HepG2 (cell line): ENCODE results near the gene LCTL. TPM values are rescaled to one million over a fixed set of nuclear protein-coding genes. Genes with fewer than 3 reads are reported as not detected.

Experiments
- ATF3 ChIP-seq: sonication (generic); formaldehyde crosslinking; IDR thresholded peaks from 2 replicates; pipeline ENCODE4 v1.4.0; 2020; ENCODE audit warnings: missing genetic modification reagents
- DMTF1 ChIP-seq: sonication (generic); formaldehyde crosslinking; IDR thresholded peaks from 2 replicates; pipeline ENCODE4 v1.4.0; 2020; ENCODE audit warnings: mild to moderate bottlenecking, missing genetic modification reagents
- FLYWCH1 ChIP-seq: sonication (generic); formaldehyde crosslinking; IDR thresholded peaks from 2 replicates; pipeline ENCODE4 v1.8.1; 2023; ENCODE audit warnings: mild to moderate bottlenecking, missing genetic modification reagents
- MIER3 ChIP-seq: IDR thresholded peaks from 2 replicates; pipeline ENCODE4 v1.6.1; 2016; ENCODE audit warnings: missing compliant biosample characterization, borderline replicate concordance
- MXD4 ChIP-seq: IDR thresholded peaks from 2 replicates; pipeline ENCODE4 v1.6.1; 2016; ENCODE audit warnings: mild to moderate bottlenecking, missing biosample characterization, missing genetic modification reagents
- ONECUT2 ChIP-seq: sonication (generic); formaldehyde crosslinking; IDR thresholded peaks from 2 replicates; pipeline ENCODE4 v1.4.0; 2020; ENCODE audit warnings: missing genetic modification reagents
- SALL2 ChIP-seq: sonication (generic); formaldehyde crosslinking; IDR thresholded peaks from 2 replicates; pipeline ENCODE4 v1.8.1; 2023; ENCODE audit warnings: mild to moderate bottlenecking, missing genetic modification reagents, inconsistent platforms
- TCF7L2 ChIP-seq: IDR thresholded peaks from 2 replicates; pipeline ENCODE4 v1.6.1; 2011; ENCODE audit warnings: mild to moderate bottlenecking, low read depth, low read length, moderate library complexity
- ZBTB1 ChIP-seq: sonication (generic); formaldehyde crosslinking; IDR thresholded peaks from 2 replicates; pipeline ENCODE4 v1.4.0; 2020; ENCODE audit warnings: missing genetic modification reagents, borderline replicate concordance
- ZFP36L2 ChIP-seq: sonication (generic); formaldehyde crosslinking; IDR thresholded peaks from 2 replicates; pipeline ENCODE4 v1.4.0; 2020; ENCODE audit warnings: missing genetic modification reagents
- ZNF121 ChIP-seq: sonication (generic); formaldehyde crosslinking; IDR thresholded peaks from 2 replicates; pipeline ENCODE4 v1.5.0; 2020; ENCODE audit warnings: mild to moderate bottlenecking, missing genetic modification reagents
- ZNF20 ChIP-seq: sonication (generic); formaldehyde crosslinking; IDR thresholded peaks from 2 replicates; pipeline ENCODE4 v1.4.0; 2020; ENCODE audit warnings: mild to moderate bottlenecking, moderate library complexity, missing genetic modification reagents
- ZNF24 ChIP-seq: fragments of 450-650 bp; IDR thresholded peaks from 2 replicates; pipeline ENCODE4 v1.6.1; 2017; ENCODE audit warnings: antibody characterized with exemption, mild to moderate bottlenecking
- ZNF256 ChIP-seq: sonication (generic); formaldehyde crosslinking; conservative IDR thresholded peaks from 2 replicates; pipeline ENCODE4 v1.4.0; 2020; ENCODE audit warnings: missing genetic modification reagents
- ZNF263 ChIP-seq: sonication (generic); formaldehyde crosslinking; IDR thresholded peaks from 2 replicates; pipeline ENCODE4 v1.4.0; 2020; ENCODE audit warnings: missing genetic modification reagents
- ZNF350 ChIP-seq: sonication (generic); formaldehyde crosslinking; IDR thresholded peaks from 2 replicates; pipeline ENCODE4 v1.4.0; 2020; ENCODE audit warnings: mild to moderate bottlenecking, low read depth, missing genetic modification reagents, borderline replicate concordance
- ZNF484 ChIP-seq: sonication (generic); formaldehyde crosslinking; IDR thresholded peaks from 2 replicates; pipeline ENCODE4 v1.5.1; 2020; ENCODE audit warnings: mild to moderate bottlenecking, low read depth, missing genetic modification reagents, borderline replicate concordance
- ZNF883 ChIP-seq: sonication (generic); formaldehyde crosslinking; IDR thresholded peaks from 2 replicates; pipeline ENCODE4 v1.5.1; 2020; ENCODE audit warnings: mild to moderate bottlenecking, missing genetic modification reagents; ENCODE audit errors: not compliant biosample characterization
- ZSCAN5A ChIP-seq: sonication (generic); formaldehyde crosslinking; IDR thresholded peaks from 2 replicates; pipeline ENCODE4 v1.8.0; 2022; ENCODE audit warnings: mild to moderate bottlenecking, missing genetic modification reagents, borderline replicate concordance
- polyA plus RNA-seq, 8 experiments: library from polyadenylated mRNA; depleted of rRNA in 3 of 8; stranded (reverse) in 7 of 8; unstranded in 1 of 8; fragments of >200 nt; fragmentation: Illumina TruSeq in 4 of 8; extraction: Trizol in 4 of 8; gene quantifications; 2 replicates each; pipeline versions ENCODE4 v1.2.1 to v1.2.3, GENCODE V29; 2011 to 2016; ENCODE audit warnings: low read depth in 4 of 8, missing spikeins in 1 of 8, mixed read lengths in 1 of 8; ENCODE audit not compliant: insufficient read depth in 1 of 8
- total RNA-seq, 5 experiments: library from RNA; depleted of rRNA; stranded (reverse); fragments of >200 nt; fragmentation: Illumina TruSeq; extraction: Trizol; gene quantifications; 2 replicates each; pipeline ENCODE4 v1.2.3, GENCODE V29; 2016; ENCODE audit warnings: low read depth in 1 of 5

The LCTL gene
- total and polyA plus RNA-seq, 2 of the 13 experiments (the other 11 are each of a cell fraction or from before 2014, with no cell fraction given), result 0.96 to 1.4 TPM

GRCh38 chr15:66503780-66504562 is 61.8 kb downstream of the LCTL start (continued):
- no peak for TF ChIP-seq ZSCAN5A (CRISPR knock-in tag)
- peak; percentile 11; the same call in 1 of the 2 replicates for TF ChIP-seq ZNF20
- no peak for TF ChIP-seq MIER3 (CRISPR knock-in tag)
- no peak for TF ChIP-seq TCF7L2
- TF ChIP-seq ZNF24, result no peak
- no peak for TF ChIP-seq DMTF1 (CRISPR knock-in tag)
- TF ChIP-seq ZFP36L2 (CRISPR knock-in tag), result no peak
- TF ChIP-seq ZNF350 (CRISPR knock-in tag), result no peak
- TF ChIP-seq ZNF121 (CRISPR knock-in tag), result no peak
- no peak for TF ChIP-seq ATF3 (CRISPR knock-in tag)
- no peak for TF ChIP-seq SALL2 (CRISPR knock-in tag)
- TF ChIP-seq ZNF263 (CRISPR knock-in tag), result no peak
- TF ChIP-seq ONECUT2, result no peak
- TF ChIP-seq ZNF883, result no peak
- no peak for TF ChIP-seq MXD4 (CRISPR knock-in tag)
- TF ChIP-seq ZBTB1 (CRISPR knock-in tag), result no peak
- TF ChIP-seq ZNF484 (CRISPR knock-in tag), result no peak
- no peak for TF ChIP-seq FLYWCH1 (CRISPR knock-in tag)
- TF ChIP-seq ZNF256 (CRISPR knock-in tag), result no peak
